ENCODE results near the gene KIAA0040. TPM values are rescaled to one million over a fixed set of nuclear protein-coding genes. Genes with fewer than 3 reads are reported as not detected.

KIAA0040 gene
- total RNA-seq, 1 experiment from 2014 or later, result 0.31 TPM

- ChIA-PET POLR2A (no interaction called here), CTCF (no interaction called here)
- intact Hi-C loops (cut with micrococcal nuclease; ENCODE audit: unreplicated experiment) (no loop called here), in situ Hi-C loops (cut with HindIII; ENCODE audit: low pct_unique_long_range_greater_than_20kb, low sequenced_read_pairs) (no loop called here)
- Histone ChIP-seq H3K27me3 (ENCODE audit: control insufficient read depth, insufficient read depth, low read length) (peaks cover 2% of the 10 kb centered on the region; the same call in 1 of the 2 replicates), H3K4me3 (ENCODE audit: low read depth in 2 of 2, low read length in 2 of 2) (no peak overlapping the region), H3K27ac (ENCODE audit: low read length) (no peak overlapping the region), H3K36me3 (ENCODE audit: control insufficient read depth, insufficient read depth, low read length) (no peaks in the 10 kb centered on the region), H3K4me1 (ENCODE audit: control insufficient read depth, insufficient read depth, low read length) (no peaks in the 10 kb centered on the region), H3K9me3 (ENCODE audit: control insufficient read depth, insufficient read depth, low read depth, low read length) (no peaks in the 10 kb centered on the region)
- DNase-seq (ENCODE audit: low read depth, low spot score) (no peak), ATAC-seq (no peak)
- TF ChIP-seq, protein P1, sequence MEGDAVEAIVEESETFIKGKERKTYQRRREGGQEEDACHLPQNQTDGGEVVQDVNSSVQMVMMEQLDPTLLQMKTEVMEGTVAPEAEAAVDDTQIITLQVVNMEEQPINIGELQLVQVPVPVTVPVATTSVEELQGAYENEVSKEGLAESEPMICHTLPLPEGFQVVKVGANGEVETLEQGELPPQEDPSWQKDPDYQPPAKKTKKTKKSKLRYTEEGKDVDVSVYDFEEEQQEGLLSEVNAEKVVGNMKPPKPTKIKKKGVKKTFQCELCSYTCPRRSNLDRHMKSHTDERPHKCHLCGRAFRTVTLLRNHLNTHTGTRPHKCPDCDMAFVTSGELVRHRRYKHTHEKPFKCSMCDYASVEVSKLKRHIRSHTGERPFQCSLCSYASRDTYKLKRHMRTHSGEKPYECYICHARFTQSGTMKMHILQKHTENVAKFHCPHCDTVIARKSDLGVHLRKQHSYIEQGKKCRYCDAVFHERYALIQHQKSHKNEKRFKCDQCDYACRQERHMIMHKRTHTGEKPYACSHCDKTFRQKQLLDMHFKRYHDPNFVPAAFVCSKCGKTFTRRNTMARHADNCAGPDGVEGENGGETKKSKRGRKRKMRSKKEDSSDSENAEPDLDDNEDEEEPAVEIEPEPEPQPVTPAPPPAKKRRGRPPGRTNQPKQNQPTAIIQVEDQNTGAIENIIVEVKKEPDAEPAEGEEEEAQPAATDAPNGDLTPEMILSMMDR (IDR thresholded peaks at IDR 0.05), result no peak
- TF ChIP-seq TCF7L2 (IDR thresholded peaks at IDR 0.05; ENCODE audit: low read depth, low read length) (no peak), POLR2AphosphoS5 (IDR thresholded peaks at IDR 0.05; ENCODE audit: low read depth, low read length) (no peak), SIN3A (IDR thresholded peaks at IDR 0.05; ENCODE audit: borderline replicate concordance, insufficient read depth, low read depth, low read length) (no peak), REST (IDR thresholded peaks at IDR 0.05; ENCODE audit: insufficient read depth in 1 of 2, low read depth in 2 of 2, low read length in 1 of 2) (no peak)
- BruUV-seq (replicated peaks), result no TSS peak
Measured at GRCh38 chr1:175208773-175209492, 16.4 kb upstream of the KIAA0040 start.

GRCh38 chr1:175207971-175208370, 15.4 kb upstream of the KIAA0040 start:
- no peaks in the 10 kb centered on the region for H3K9me3 ChIP-seq (ENCODE audit: control insufficient read depth, insufficient read depth, low read depth, low read length)
- DNase-seq (ENCODE audit: low read depth, low spot score) (no peak), ATAC-seq (no peak)
- no peak overlapping the region for H3K27ac ChIP-seq (ENCODE audit: low read length)
- no peak overlapping the region for H3K4me3 ChIP-seq (ENCODE audit: low read depth in 2 of 2, low read length in 2 of 2)
- in situ Hi-C loops (cut with HindIII; ENCODE audit: low pct_unique_long_range_greater_than_20kb, low sequenced_read_pairs) (no loop called here), intact Hi-C loops (cut with micrococcal nuclease; ENCODE audit: unreplicated experiment) (no loop called here)
- no TSS peak for BruUV-seq (replicated peaks)
- peaks cover 2% of the 10 kb centered on the region; the same call in 1 of the 2 replicates for H3K27me3 ChIP-seq (ENCODE audit: control insufficient read depth, insufficient read depth, low read length)
- TF ChIP-seq REST (IDR thresholded peaks at IDR 0.05; ENCODE audit: insufficient read depth in 1 of 2, low read depth in 2 of 2, low read length in 1 of 2) (no peak), POLR2AphosphoS5 (IDR thresholded peaks at IDR 0.05; ENCODE audit: low read depth, low read length) (no peak), SIN3A (IDR thresholded peaks at IDR 0.05; ENCODE audit: borderline replicate concordance, insufficient read depth, low read depth, low read length) (no peak), TCF7L2 (IDR thresholded peaks at IDR 0.05; ENCODE audit: low read depth, low read length) (no peak)
- TF ChIP-seq, protein P1 (IDR thresholded peaks at IDR 0.05), result no peak
- H3K36me3 ChIP-seq (ENCODE audit: control insufficient read depth, insufficient read depth, low read length), result no peaks in the 10 kb centered on the region
- no peaks in the 10 kb centered on the region for H3K4me1 ChIP-seq (ENCODE audit: control insufficient read depth, insufficient read depth, low read length)
- POLR2A ChIA-PET, result no interaction called here
- CTCF ChIA-PET, result no interaction called here

Data from Panc1 (cell line).